ENCODE measurements around the gene MTA1. TPM values are rescaled to one million over a fixed set of nuclear protein-coding genes. Genes with fewer than 3 reads are reported as not detected.

MTA1 gene
- total RNA-seq, 2 experiments from 2014 or later, result 107 to 113 TPM

DNA sequence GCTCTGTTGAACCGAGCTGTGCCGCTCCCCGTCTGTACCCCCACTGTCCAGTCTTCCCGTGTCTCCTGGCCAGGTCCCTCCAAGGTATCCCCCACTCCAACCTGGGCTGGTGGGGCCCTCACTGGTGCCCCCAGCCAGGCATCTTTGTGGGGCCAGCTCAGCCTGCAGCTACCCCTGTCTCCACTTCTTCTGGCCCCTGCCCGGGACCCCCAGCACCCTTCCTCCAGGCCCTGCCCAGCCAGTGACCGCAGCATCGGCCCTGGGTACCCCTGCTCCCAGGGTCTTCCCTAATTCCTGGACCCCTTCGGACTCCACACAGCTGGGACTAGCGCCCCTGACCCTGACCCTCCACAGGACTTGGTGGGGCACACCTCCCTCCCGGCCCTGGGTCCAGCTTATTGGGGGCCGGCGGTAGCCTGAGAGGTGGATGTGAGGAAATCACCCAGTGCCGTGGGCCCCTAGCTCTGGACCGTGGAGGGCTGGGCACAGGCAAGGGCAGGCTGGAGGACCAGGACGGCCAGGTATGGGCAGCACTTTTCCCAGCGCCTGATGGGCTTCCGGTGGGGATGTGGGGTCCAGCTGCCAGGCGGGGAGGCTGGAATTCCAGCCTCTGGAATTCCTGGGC is 63.0 kb downstream of the MTA1 start:
- ATAC-seq (ENCODE audit: poor library complexity) (no peak), DNase-seq (peak in 1 of 14 experiments; percentile 24)
- no peaks in the 10 kb centered on the region for H3K9me3 Mint-ChIP-seq
- H3K27ac Mint-ChIP-seq, result peak overlapping the region; percentile 97
- Histone ChIP-seq H3K4me1 (ENCODE audit: insufficient read depth, low read length) (peaks cover 89% of the 10 kb centered on the region), H3K36me3 (ENCODE audit: insufficient read depth, low read length) (no peaks in the 10 kb centered on the region), H3K27me3 (ENCODE audit: control insufficient read depth in 1 of 2, insufficient read depth in 2 of 2, low read length in 2 of 2) (no peaks in the 10 kb centered on the region), H3K9me3 (ENCODE audit: control insufficient read depth in 1 of 2, insufficient read depth in 1 of 2, low read length in 2 of 2) (peaks cover 0 to 10% of the 10 kb centered on the region in 2 experiments), H3K4me3 (ENCODE audit: low read length) (peak overlapping the region; percentile 61), H3K27ac (ENCODE audit: low read depth in 1 of 2, low read length in 2 of 2) (peak overlapping the region; percentile 100)
- CTCF ChIA-PET, result interaction anchor here (3.1 kb wide), 1 partner anchor 9 kb away, joined by 155 read pairs; the partner anchor contains the start of gene TEDC1
- H3K4me1 Mint-ChIP-seq (ENCODE audit: low read depth), result peaks cover 54% of the 10 kb centered on the region
- no peaks in the 10 kb centered on the region for H3K27me3 Mint-ChIP-seq
- H3K36me3 Mint-ChIP-seq (ENCODE audit: low read depth), result peaks cover 10% of the 10 kb centered on the region
- peak overlapping the region; percentile 89 for H3K4me3 Mint-ChIP-seq
- TF ChIP-seq, protein P1, sequence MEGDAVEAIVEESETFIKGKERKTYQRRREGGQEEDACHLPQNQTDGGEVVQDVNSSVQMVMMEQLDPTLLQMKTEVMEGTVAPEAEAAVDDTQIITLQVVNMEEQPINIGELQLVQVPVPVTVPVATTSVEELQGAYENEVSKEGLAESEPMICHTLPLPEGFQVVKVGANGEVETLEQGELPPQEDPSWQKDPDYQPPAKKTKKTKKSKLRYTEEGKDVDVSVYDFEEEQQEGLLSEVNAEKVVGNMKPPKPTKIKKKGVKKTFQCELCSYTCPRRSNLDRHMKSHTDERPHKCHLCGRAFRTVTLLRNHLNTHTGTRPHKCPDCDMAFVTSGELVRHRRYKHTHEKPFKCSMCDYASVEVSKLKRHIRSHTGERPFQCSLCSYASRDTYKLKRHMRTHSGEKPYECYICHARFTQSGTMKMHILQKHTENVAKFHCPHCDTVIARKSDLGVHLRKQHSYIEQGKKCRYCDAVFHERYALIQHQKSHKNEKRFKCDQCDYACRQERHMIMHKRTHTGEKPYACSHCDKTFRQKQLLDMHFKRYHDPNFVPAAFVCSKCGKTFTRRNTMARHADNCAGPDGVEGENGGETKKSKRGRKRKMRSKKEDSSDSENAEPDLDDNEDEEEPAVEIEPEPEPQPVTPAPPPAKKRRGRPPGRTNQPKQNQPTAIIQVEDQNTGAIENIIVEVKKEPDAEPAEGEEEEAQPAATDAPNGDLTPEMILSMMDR (IDR thresholded peaks at IDR 0.05), result no peak
- POLR2A ChIA-PET, result interaction anchor here (1.0 to 7.7 kb wide), 5 partner anchors 8 to 462 kb away, joined by 3 to 154 read pairs (median 3); partner anchors contain the start of genes CDCA4 and TEDC1
- intact Hi-C loops (cut with DNase I, micrococcal nuclease), result loop anchor here in 1 of 2 experiments (1.0 kb wide), 1 partner anchor 8 kb away; no protein-coding TSS in a partner anchor

DNA sequence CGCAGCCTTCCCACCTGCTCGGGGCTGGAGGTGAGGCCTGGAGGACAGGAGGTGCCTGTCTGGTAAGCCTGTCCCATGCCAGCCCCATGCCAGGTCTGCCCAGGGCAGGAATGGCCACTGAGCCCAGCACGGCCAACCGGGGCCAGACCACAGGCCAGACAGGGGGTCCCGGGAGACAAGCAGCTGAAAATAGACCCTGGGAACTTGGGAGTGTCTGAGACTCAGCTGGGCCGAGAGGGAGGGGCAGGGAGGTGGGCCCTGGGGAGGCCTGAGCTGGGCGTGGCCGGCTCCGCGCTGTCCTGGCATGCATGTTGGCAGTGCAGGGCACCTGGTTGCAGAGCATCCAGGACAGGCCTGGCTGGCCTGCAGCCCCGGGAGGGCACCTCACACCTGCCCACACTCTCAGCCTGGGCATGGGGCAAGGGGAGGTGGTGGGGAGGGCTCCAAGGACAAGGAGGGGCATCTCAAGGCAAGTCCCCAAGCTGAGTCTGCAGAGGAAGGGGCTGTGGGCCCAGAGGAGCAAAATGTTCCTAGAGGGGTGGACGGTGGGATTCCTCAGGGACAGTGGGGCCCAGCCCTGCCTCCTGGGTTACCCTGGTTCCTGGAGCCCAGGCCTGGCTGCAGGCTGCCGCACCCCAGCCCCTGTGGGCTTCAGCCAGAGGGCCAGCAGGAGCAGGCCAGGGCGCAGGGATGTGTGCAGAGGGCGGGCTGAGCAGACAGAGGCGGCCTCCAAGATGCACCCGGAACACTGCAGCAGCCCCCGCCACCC is 63.9 kb downstream of the MTA1 start:
- intact Hi-C loops (cut with DNase I, micrococcal nuclease), result no loop called here
- H3K36me3 ChIP-seq (ENCODE audit: insufficient read depth, low read length), result peaks cover 2% of the 10 kb centered on the region
- H3K27me3 Mint-ChIP-seq, result no peaks in the 10 kb centered on the region
- ChIA-PET CTCF (no interaction called here), POLR2A (no interaction called here)
- DNase-seq, result peak in 4 of 14 experiments; percentile 9 to 45 (median 20)
- TF ChIP-seq, protein P1 (IDR thresholded peaks at IDR 0.05), result no peak
- peak overlapping the region; percentile 100 for H3K27ac ChIP-seq (ENCODE audit: low read depth in 1 of 2, low read length in 2 of 2)
- no peak for ATAC-seq (ENCODE audit: poor library complexity)
- H3K4me1 Mint-ChIP-seq (ENCODE audit: low read depth), result peaks cover 57% of the 10 kb centered on the region
- peaks cover 90% of the 10 kb centered on the region for H3K4me1 ChIP-seq (ENCODE audit: insufficient read depth, low read length)
- H3K27me3 ChIP-seq (ENCODE audit: control insufficient read depth in 1 of 2, insufficient read depth in 2 of 2, low read length in 2 of 2), result no peaks in the 10 kb centered on the region
- H3K9me3 ChIP-seq (ENCODE audit: control insufficient read depth in 1 of 2, insufficient read depth in 1 of 2, low read length in 2 of 2), result peaks cover 0 to 6% of the 10 kb centered on the region in 2 experiments
- no peak overlapping the region for H3K4me3 ChIP-seq (ENCODE audit: low read length)
- peaks cover 10% of the 10 kb centered on the region for H3K36me3 Mint-ChIP-seq (ENCODE audit: low read depth)
- no peaks in the 10 kb centered on the region for H3K9me3 Mint-ChIP-seq
- no peak overlapping the region for H3K4me3 Mint-ChIP-seq
- H3K27ac Mint-ChIP-seq, result peak overlapping the region; percentile 97

DNA sequence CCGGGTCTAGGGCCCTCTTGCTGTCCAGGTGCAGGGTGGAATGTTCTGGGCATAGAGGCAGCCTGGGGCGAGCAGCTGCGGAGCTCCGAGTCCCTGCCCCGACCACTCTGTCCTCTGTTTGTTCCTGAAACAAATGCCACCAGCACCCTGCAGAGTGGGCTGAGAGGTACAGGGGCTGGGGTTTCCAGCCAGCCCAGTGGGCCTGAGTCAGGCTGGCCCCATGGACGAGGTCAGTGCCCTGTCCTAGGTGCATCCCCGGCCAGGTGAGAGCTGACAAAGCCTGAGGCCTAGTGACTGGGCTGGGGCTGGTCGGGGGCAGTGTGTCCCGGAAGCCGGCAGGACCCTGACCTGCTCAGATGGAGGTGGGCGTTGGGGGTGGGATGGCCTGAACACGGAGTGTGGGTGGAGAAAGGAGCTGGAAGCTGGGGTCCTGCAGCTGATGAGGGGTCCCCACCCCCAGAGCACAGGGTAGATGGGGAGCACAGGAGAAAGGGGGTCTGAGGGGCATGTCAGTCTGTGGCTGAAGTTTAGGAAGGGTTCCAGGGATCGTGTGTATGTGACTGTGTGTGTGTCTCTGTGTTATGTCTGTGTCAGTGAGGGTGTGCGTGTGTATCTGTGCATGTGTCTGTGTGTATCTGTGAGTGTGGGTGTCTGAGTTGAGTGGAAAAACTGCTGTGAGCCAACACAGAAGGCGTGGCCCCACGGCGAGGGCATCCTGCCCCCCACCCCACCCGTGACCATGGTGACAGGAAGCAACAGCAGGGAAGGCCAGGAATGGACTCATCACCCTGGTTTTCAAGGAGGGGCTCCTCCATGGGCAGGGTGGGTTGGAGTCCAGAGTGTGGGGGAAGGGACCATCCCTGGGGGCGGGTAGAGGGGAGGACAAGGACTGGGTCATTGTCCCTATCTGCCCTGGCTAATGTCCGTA is 64.7 kb downstream of the MTA1 start:
- Mint-ChIP-seq H3K27ac (peak overlapping the region; percentile 97), H3K36me3 (ENCODE audit: low read depth) (peaks cover 10% of the 10 kb centered on the region), H3K4me1 (ENCODE audit: low read depth) (peaks cover 60% of the 10 kb centered on the region), H3K4me3 (peak overlapping the region; percentile 85), H3K9me3 (no peaks in the 10 kb centered on the region), H3K27me3 (no peaks in the 10 kb centered on the region)
- DNase-seq (peak; percentile 48 to 87 (median 68)), ATAC-seq (ENCODE audit: poor library complexity) (peak; percentile 15)
- POLR2A ChIA-PET, result no interaction called here
- Histone ChIP-seq H3K4me3 (ENCODE audit: low read length) (no peak overlapping the region), H3K4me1 (ENCODE audit: insufficient read depth, low read length) (peaks cover 93% of the 10 kb centered on the region), H3K27ac (ENCODE audit: low read depth in 1 of 2, low read length in 2 of 2) (peak overlapping the region; percentile 100), H3K36me3 (ENCODE audit: insufficient read depth, low read length) (peaks cover 10% of the 10 kb centered on the region), H3K9me3 (ENCODE audit: control insufficient read depth in 1 of 2, insufficient read depth in 1 of 2, low read length in 2 of 2) (peaks cover 0 to 6% of the 10 kb centered on the region in 2 experiments), H3K27me3 (ENCODE audit: control insufficient read depth in 1 of 2, insufficient read depth in 2 of 2, low read length in 2 of 2) (no peaks in the 10 kb centered on the region)
- intact Hi-C loops (cut with DNase I, micrococcal nuclease), result no loop called here
- TF ChIP-seq, protein P1 (IDR thresholded peaks at IDR 0.05), result no peak
- CTCF ChIA-PET, result no interaction called here
